ENCODE data around the gene STARD4.
A peak's percentile ranks its signal among the peaks of the same experiment; 100 is the strongest.

Gene STARD4

GRCh38 chr5:111520908-111521307 is 8.6 kb upstream of the STARD4 start:
- no peak for DNase-seq

- no peak for DNase-seq
Observed at GRCh38 chr5:111518777-111519176, 6.4 kb upstream of the STARD4 start.

GRCh38 chr5:111517853-111518501 is 5.6 kb upstream of the STARD4 start:
- DNase-seq = no peak

GRCh38 chr5:111514087-111514486 is 1.8 kb upstream of the STARD4 start:
- no peak for DNase-seq

- DNase-seq = peak; percentile 72 to 77
Observed at GRCh38 chr5:111513131-111513520, 791 bp upstream of the STARD4 start.

- DNase-seq = peak in 1 of 2 experiments; percentile 10
Observed at GRCh38 chr5:111511831-111512374, 432 bp downstream of the STARD4 start.

- no peak for DNase-seq
Observed at GRCh38 chr5:111511174-111511830, 1.0 kb downstream of the STARD4 start.

- DNase-seq = no peak
Observed at GRCh38 chr5:111509119-111509518, 3.2 kb downstream of the STARD4 start.

- no peak for DNase-seq
Observed at GRCh38 chr5:111507276-111507675, 5.1 kb downstream of the STARD4 start.

- DNase-seq = no peak
Observed at GRCh38 chr5:111505096-111505495, 7.2 kb downstream of the STARD4 start.

- no peak for DNase-seq
Observed at GRCh38 chr5:111502956-111503355, 9.4 kb downstream of the STARD4 start.

- DNase-seq = no peak
Observed at GRCh38 chr5:111498346-111498745, 14.0 kb downstream of the STARD4 start.

GRCh38 chr5:111495159-111495558 is 17.2 kb downstream of the STARD4 start:
- DNase-seq = no peak

- DNase-seq = no peak
Observed at GRCh38 chr5:111494355-111494999, 17.9 kb downstream of the STARD4 start.

- DNase-seq = no peak
Observed at GRCh38 chr5:111493031-111493430, 19.3 kb downstream of the STARD4 start.

- DNase-seq = no peak
Observed at GRCh38 chr5:111488353-111488752, 24.0 kb downstream of the STARD4 start.

- DNase-seq = no peak
Observed at GRCh38 chr5:111486926-111487325, 25.4 kb downstream of the STARD4 start.

- DNase-seq = no peak
Observed at GRCh38 chr5:111486055-111486454, 26.3 kb downstream of the STARD4 start.

GRCh38 chr5:111480346-111480745 is 32.0 kb downstream of the STARD4 start:
- DNase-seq = no peak

GRCh38 chr5:111478898-111479297 is 33.4 kb downstream of the STARD4 start:
- DNase-seq = no peak

GRCh38 chr5:111478266-111478665 is 34.1 kb downstream of the STARD4 start:
- DNase-seq = no peak

GRCh38 chr5:111472579-111472978 is 39.8 kb downstream of the STARD4 start:
- DNase-seq = no peak

GRCh38 chr5:111472096-111472495 is 40.2 kb downstream of the STARD4 start:
- no peak for DNase-seq

- DNase-seq = no peak
Observed at GRCh38 chr5:111469903-111470302, 42.4 kb downstream of the STARD4 start.

Data from activated CD4-positive, alpha-beta T cell treated with anti-CD3 and anti-CD28 coated beads, Interleukin-2, amount 50 U/mL, for 4 hours (primary cell).